ENCODE results near the gene CRAMP1.

DNA sequence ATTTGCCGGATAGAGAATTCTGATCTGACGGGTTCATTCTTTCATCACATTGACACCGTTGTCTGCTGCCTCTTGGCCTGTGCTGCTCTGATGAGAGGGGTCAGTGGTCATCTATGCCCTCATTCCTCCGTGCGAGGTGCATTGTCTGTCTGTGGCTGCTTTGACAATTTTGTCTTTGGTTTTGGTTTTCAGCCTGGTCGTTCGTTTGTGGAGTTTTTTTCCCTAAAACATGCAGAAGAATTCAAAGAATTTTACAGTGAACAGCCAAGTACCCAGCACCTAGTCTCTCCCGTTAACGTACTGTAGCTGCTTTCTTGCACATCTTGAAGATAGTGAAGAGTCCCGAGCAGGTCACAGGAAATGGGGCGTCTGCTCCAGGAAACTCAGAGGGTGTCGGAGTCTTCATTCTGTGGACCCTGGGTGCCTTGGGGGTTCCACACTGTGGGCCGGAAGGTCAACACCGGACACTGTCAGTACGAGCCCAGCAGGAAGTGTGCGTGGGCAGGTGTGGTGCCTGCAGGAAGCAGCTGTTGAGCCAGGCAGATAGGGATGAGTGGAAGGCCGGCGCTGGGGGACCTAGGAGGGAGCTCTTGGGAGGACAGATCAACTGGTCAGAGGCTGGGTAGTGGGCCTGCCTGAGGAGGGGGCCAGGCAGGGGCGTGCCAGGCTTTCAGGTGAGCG is 28.2 kb downstream of the CRAMP1 start:
- TF ChIP-seq CTCF (IDR thresholded peaks at IDR 0.05) (no peak), POLR2A (IDR thresholded peaks at IDR 0.05) (no peak)
